ENCODE measurements around the gene ACTL6B. TPM values are rescaled to one million over a fixed set of nuclear protein-coding genes. Genes with fewer than 3 reads are reported as not detected.

ACTL6B gene
- total and polyA plus RNA-seq, 9 of the 15 experiments (the other 6 are each of a cell fraction or from before 2014, with no cell fraction given), result not detected

DNA sequence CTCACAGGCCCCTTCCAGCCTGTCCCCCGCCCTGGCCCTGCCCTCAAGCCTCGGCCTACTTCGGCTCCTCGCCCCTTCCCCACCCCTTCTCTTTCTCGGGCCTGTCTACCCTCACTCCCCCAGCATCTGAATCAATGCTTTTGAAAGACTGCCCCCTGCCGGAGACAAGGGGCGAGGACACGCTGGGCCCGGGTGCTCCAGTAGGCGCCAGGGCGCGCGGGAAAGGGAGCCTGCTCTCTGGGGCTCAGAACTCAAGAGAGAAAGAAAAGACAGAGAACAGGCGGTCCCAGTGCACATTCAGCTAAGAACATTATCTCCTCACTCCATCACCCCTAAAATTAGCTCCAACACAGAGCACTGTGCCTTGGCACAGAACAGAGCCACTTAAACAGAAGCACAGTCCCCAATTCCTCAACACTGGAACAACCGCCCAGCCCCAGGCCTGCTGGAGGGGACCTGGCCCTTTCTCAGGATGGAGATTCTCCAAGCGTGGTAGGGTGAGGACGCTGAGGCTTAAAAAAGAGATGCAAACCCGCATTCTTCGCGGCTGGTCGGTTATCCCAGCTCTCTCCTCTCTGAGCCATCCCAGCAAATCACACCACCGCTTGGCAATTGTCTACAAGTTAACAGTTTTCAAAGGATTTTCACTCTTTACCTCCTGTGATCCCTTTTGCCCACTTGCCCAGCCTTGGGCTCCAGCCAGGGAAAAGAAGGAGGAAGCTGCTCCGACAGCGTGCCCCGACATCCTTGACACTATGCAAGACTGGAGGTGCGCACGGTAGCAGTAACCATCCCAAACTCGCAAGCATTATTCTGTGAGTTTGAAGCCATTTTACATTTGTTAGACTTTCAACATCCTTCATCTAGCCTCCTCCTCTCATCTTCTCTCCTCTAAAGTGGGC is 35.7 kb upstream of the ACTL6B start:
- Histone ChIP-seq H3K4me3 (peak overlapping the region; percentile 92), H3K27ac (ENCODE audit: extremely low read depth, low read depth, low read length) (peak overlapping the region; percentile 56), H2AFZ (ENCODE audit: low read depth, low read length) (no peak overlapping the region), H3K9me1 (ENCODE audit: control insufficient read depth, insufficient read depth, low read length) (no peaks in the 10 kb centered on the region), H3K4me1 (replicated peaks in 1 of 2; ENCODE audit: control insufficient read depth in 2 of 2, insufficient read depth in 2 of 2, low read length in 2 of 2) (peaks cover 17 to 60% of the 10 kb centered on the region in 2 experiments), H3K27me3 (ENCODE audit: control insufficient read depth in 2 of 2, insufficient read depth in 2 of 2, low read length in 2 of 2) (no peaks in the 10 kb centered on the region), H3K36me3 (ENCODE audit: control insufficient read depth, insufficient read depth, low read length) (peaks cover 42% of the 10 kb centered on the region; the same call in 2 of the 3 replicates), H3K79me2 (ENCODE audit: control insufficient read depth, insufficient read depth, low read length) (peaks cover 57% of the 10 kb centered on the region), H4K20me1 (replicated peaks; ENCODE audit: control insufficient read depth, insufficient read depth, low read length) (peaks cover 24% of the 10 kb centered on the region), H3K4me2 (ENCODE audit: insufficient read depth, low read length) (peak overlapping the region; percentile 92), H3K9ac (ENCODE audit: insufficient read depth in 1 of 2, low read depth in 2 of 2, low read length in 2 of 2) (peak overlapping the region; percentile 90 to 99), H3K9me3 (replicated peaks; ENCODE audit: control insufficient read depth, insufficient read depth, low read depth, low read length) (no peaks in the 10 kb centered on the region)
- intact Hi-C loops (cut with micrococcal nuclease) (loop anchor here (1.0 to 5.0 kb wide), 6 partner anchors 50 to 160 kb away; partner anchors contain the start of genes MOSPD3, SLC12A9 and TFR2), in situ Hi-C loops (cut with MboI) (no loop called here)
- POLR2A ChIA-PET, result interaction anchor here (0.6 to 2.5 kb wide), 9 partner anchors 10 to 108 kb away, joined by 3 to 16 read pairs (median 3); partner anchors contain the start of genes FBXO24 and POP7
- DNase-seq (ENCODE audit: extremely low read depth in 1 of 4, low spot score in 3 of 4) (peak; percentile 82 to 95 (median 88)), ATAC-seq (peak; percentile 91), FAIRE-seq (peak; percentile 75)
- TSS peak; percentile 61 for BruUV-seq (replicated peaks)
- CTCF ChIA-PET (ENCODE audit: low intra/inter-chr PET ratio), result interaction anchor here (0.7 to 1.4 kb wide), 8 partner anchors 63 to 223 kb away, joined by 3 to 6 read pairs (median 3); partner anchors contain the start of genes FBXO24, LRCH4 and SLC12A9
- WGBS (ENCODE audit: insufficient coverage, low coverage, missing lambda C conversion rate), result 11% methylated on average over 27 of the region's 28 CpGs
- TF ChIP-seq, protein P1, sequence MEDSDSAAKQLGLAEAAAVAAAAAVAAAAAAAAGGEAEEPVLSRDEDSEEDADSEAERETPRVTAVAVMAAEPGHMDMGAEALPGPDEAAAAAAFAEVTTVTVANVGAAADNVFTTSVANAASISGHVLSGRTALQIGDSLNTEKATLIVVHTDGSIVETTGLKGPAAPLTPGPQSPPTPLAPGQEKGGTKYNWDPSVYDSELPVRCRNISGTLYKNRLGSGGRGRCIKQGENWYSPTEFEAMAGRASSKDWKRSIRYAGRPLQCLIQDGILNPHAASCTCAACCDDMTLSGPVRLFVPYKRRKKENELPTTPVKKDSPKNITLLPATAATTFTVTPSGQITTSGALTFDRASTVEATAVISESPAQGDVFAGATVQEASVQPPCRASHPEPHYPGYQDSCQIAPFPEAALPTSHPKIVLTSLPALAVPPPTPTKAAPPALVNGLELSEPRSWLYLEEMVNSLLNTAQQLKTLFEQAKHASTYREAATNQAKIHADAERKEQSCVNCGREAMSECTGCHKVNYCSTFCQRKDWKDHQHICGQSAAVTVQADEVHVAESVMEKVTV (CRISPR knock-in tag; IDR thresholded peaks at IDR 0.05), result peak; percentile 76; the same call in 1 of the 2 replicates
- TF ChIP-seq ETV1 (tag; conservative IDR thresholded peaks at IDR 0.05; ENCODE audit: low read depth), result no peak
- TF ChIP-seq, protein P2, sequence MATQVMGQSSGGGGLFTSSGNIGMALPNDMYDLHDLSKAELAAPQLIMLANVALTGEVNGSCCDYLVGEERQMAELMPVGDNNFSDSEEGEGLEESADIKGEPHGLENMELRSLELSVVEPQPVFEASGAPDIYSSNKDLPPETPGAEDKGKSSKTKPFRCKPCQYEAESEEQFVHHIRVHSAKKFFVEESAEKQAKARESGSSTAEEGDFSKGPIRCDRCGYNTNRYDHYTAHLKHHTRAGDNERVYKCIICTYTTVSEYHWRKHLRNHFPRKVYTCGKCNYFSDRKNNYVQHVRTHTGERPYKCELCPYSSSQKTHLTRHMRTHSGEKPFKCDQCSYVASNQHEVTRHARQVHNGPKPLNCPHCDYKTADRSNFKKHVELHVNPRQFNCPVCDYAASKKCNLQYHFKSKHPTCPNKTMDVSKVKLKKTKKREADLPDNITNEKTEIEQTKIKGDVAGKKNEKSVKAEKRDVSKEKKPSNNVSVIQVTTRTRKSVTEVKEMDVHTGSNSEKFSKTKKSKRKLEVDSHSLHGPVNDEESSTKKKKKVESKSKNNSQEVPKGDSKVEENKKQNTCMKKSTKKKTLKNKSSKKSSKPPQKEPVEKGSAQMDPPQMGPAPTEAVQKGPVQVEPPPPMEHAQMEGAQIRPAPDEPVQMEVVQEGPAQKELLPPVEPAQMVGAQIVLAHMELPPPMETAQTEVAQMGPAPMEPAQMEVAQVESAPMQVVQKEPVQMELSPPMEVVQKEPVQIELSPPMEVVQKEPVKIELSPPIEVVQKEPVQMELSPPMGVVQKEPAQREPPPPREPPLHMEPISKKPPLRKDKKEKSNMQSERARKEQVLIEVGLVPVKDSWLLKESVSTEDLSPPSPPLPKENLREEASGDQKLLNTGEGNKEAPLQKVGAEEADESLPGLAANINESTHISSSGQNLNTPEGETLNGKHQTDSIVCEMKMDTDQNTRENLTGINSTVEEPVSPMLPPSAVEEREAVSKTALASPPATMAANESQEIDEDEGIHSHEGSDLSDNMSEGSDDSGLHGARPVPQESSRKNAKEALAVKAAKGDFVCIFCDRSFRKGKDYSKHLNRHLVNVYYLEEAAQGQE (IDR thresholded peaks at IDR 0.05; ENCODE audit: borderline replicate concordance), result peak; percentile 82
- TF ChIP-seq, protein P2 (CRISPR knock-in tag; IDR thresholded peaks at IDR 0.05; ENCODE audit: low read depth), result no peak
- TF ChIP-seq, protein P3, sequence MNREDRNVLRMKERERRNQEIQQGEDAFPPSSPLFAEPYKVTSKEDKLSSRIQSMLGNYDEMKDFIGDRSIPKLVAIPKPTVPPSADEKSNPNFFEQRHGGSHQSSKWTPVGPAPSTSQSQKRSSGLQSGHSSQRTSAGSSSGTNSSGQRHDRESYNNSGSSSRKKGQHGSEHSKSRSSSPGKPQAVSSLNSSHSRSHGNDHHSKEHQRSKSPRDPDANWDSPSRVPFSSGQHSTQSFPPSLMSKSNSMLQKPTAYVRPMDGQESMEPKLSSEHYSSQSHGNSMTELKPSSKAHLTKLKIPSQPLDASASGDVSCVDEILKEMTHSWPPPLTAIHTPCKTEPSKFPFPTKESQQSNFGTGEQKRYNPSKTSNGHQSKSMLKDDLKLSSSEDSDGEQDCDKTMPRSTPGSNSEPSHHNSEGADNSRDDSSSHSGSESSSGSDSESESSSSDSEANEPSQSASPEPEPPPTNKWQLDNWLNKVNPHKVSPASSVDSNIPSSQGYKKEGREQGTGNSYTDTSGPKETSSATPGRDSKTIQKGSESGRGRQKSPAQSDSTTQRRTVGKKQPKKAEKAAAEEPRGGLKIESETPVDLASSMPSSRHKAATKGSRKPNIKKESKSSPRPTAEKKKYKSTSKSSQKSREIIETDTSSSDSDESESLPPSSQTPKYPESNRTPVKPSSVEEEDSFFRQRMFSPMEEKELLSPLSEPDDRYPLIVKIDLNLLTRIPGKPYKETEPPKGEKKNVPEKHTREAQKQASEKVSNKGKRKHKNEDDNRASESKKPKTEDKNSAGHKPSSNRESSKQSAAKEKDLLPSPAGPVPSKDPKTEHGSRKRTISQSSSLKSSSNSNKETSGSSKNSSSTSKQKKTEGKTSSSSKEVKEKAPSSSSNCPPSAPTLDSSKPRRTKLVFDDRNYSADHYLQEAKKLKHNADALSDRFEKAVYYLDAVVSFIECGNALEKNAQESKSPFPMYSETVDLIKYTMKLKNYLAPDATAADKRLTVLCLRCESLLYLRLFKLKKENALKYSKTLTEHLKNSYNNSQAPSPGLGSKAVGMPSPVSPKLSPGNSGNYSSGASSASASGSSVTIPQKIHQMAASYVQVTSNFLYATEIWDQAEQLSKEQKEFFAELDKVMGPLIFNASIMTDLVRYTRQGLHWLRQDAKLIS (CRISPR knock-in tag; IDR thresholded peaks at IDR 0.05), result 0 out of 2 replicates have a peak, but pooled peaks have one; percentile 72

Data from K562 (cell line).